Suprapubic skin (tissue), 3 donors: ENCODE measurements around the gene CYP3A7.

ENCODE experiments used
- EP300 ChIP-seq: sonication (generic); formaldehyde crosslinking; IDR thresholded peaks from one replicate; pipeline ENCODE4 v1.6.1; 2017; ENCODE audit warnings: antibody characterized with exemption
- TF ChIP-seq, protein P1 (sequence below), 2 donors: fragments of 200-600 bp in 1 of 2; fragments of 450-650 bp in 1 of 2; sonication (generic) in 1 of 2; IDR thresholded peaks; one replicate each; pipeline ENCODE4 v1.5.1; 2016 to 2019; ENCODE audit warnings: antibody characterized with exemption in 2 of 2, mild to moderate bottlenecking in 1 of 2, moderate library complexity in 1 of 2

DNA sequence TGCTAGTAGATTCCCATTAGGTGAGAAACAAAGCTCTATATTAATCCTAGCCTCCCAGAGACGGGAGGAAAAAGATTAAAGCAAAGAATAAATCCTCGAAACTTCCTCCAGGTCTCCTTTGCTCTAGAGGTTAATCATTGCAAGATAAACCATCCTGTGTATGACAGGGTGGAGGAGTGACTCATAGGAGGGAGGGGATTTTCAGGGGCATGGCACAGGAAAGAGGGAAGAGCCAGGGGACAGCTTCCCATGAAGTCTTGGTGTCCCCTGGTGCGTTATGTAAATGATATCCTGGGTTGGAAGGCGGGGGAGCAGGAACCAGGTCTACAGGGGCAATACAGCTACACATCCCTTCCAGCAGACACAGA lies 56.0 kb downstream of the CYP3A7 start:
- TF ChIP-seq, protein P1, sequence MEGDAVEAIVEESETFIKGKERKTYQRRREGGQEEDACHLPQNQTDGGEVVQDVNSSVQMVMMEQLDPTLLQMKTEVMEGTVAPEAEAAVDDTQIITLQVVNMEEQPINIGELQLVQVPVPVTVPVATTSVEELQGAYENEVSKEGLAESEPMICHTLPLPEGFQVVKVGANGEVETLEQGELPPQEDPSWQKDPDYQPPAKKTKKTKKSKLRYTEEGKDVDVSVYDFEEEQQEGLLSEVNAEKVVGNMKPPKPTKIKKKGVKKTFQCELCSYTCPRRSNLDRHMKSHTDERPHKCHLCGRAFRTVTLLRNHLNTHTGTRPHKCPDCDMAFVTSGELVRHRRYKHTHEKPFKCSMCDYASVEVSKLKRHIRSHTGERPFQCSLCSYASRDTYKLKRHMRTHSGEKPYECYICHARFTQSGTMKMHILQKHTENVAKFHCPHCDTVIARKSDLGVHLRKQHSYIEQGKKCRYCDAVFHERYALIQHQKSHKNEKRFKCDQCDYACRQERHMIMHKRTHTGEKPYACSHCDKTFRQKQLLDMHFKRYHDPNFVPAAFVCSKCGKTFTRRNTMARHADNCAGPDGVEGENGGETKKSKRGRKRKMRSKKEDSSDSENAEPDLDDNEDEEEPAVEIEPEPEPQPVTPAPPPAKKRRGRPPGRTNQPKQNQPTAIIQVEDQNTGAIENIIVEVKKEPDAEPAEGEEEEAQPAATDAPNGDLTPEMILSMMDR (IDR thresholded peaks at IDR 0.05), result no peak
- no peak for TF ChIP-seq EP300
